Measurements from ENCODE around the gene SYNE3. TPM values are rescaled to one million over a fixed set of nuclear protein-coding genes. Genes with fewer than 3 reads are reported as not detected.

Gene SYNE3
- polyA plus RNA-seq, 1 donor (not counting 4 experiments of a cell fraction or from before 2014, with no cell fraction given) = 1.0 TPM

DNA sequence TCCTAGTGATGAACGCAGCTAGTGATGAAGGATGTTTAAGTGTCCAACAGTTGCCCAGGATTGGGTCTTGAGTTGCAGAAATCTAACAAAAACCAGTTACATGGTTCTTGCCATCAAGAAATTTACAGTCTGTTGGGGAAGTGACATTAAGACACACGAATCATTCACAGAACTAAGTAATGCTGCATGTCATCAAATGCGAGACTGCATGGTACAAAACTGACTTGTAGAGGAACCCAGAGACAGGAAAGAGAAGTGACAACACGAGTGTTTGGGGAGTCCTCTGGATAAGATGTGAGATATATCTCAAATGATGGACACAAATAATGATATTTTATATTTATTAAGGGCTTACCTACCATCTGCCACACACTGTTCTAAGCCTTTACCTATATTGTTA, 6.1 kb upstream of the SYNE3 start:
- TF ChIP-seq, protein P1, sequence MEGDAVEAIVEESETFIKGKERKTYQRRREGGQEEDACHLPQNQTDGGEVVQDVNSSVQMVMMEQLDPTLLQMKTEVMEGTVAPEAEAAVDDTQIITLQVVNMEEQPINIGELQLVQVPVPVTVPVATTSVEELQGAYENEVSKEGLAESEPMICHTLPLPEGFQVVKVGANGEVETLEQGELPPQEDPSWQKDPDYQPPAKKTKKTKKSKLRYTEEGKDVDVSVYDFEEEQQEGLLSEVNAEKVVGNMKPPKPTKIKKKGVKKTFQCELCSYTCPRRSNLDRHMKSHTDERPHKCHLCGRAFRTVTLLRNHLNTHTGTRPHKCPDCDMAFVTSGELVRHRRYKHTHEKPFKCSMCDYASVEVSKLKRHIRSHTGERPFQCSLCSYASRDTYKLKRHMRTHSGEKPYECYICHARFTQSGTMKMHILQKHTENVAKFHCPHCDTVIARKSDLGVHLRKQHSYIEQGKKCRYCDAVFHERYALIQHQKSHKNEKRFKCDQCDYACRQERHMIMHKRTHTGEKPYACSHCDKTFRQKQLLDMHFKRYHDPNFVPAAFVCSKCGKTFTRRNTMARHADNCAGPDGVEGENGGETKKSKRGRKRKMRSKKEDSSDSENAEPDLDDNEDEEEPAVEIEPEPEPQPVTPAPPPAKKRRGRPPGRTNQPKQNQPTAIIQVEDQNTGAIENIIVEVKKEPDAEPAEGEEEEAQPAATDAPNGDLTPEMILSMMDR (optimal IDR thresholded peaks at IDR 0.05 in 1 of 3, IDR thresholded peaks at IDR 0.05 in 1 of 3, conservative IDR thresholded peaks at IDR 0.05 in 1 of 3; ENCODE audit: extremely low read depth in 1 of 3, insufficient read depth in 2 of 3, low read length in 3 of 3) = no peak
- no peak for TF ChIP-seq EZH2 (IDR thresholded peaks at IDR 0.05; ENCODE audit: low read length)
- peak overlapping the region; percentile 83 for H3K4me2 ChIP-seq (ENCODE audit: control insufficient read depth, extremely low read depth, insufficient read depth, low read depth, low read length)

DNA sequence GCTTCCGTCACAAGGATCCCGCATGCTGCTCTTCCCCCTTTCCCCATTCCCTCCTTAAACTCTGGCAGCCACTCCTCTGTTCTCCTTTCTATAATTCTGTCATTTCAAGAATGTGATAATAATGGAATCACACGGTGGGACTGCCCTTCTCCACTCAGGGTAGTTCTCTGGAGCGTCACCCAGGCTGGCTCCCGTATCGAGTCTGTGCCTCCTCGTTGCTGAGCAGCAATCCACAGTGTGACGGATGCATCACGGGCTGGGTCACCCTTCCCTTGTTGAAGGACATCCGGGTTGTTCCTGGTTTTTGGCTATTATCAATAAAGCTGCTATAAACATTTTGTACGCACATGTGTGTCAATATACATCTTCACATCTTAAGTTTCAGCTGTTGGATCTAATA, 5.7 kb upstream of the SYNE3 start:
- Histone ChIP-seq H3K4me1 (ENCODE audit: control insufficient read depth, extremely low read depth, insufficient read depth, low read length) (peaks cover 58% of the 10 kb centered on the region), H3K4me2 (ENCODE audit: control insufficient read depth, extremely low read depth, insufficient read depth, low read depth, low read length) (no peak overlapping the region), H3K9me3 (ENCODE audit: control insufficient read depth, low read depth, low read length) (no peaks in the 10 kb centered on the region), H3K4me3 (ENCODE audit: control insufficient read depth in 2 of 3, extremely low read depth in 1 of 3, insufficient read depth in 2 of 3, low read depth in 1 of 3, low read length in 3 of 3) (no peak overlapping the region), H3K27me3 (ENCODE audit: control insufficient read depth, extremely low read depth, insufficient read depth, low read length) (no peaks in the 10 kb centered on the region), H3K9me1 (ENCODE audit: control insufficient read depth, extremely low read depth, insufficient read depth, low read length) (no peaks in the 10 kb centered on the region), H3K9ac (ENCODE audit: control insufficient read depth, extremely low read depth, insufficient read depth, low read length) (no peak overlapping the region), H3K79me2 (ENCODE audit: control insufficient read depth, insufficient read depth, low read length) (no peaks in the 10 kb centered on the region), H3K27ac (ENCODE audit: control insufficient read depth, insufficient read depth, low read length) (no peak overlapping the region), H3K36me3 (ENCODE audit: control insufficient read depth in 2 of 2, extremely low read depth in 1 of 2, insufficient read depth in 2 of 2, low read length in 2 of 2) (no peaks in the 10 kb centered on the region), H2AFZ (ENCODE audit: control insufficient read depth, low read length) (no peak overlapping the region), H4K20me1 (ENCODE audit: control insufficient read depth, extremely low read depth, insufficient read depth, low read length) (no peaks in the 10 kb centered on the region)
- no peak for TF ChIP-seq EZH2 (IDR thresholded peaks at IDR 0.05; ENCODE audit: low read length)
- TF ChIP-seq, protein P1 (optimal IDR thresholded peaks at IDR 0.05 in 1 of 3, IDR thresholded peaks at IDR 0.05 in 1 of 3, conservative IDR thresholded peaks at IDR 0.05 in 1 of 3; ENCODE audit: extremely low read depth in 1 of 3, insufficient read depth in 2 of 3, low read length in 3 of 3) = no peak
- DNase-seq (ENCODE audit: low read depth, low spot score) (no peak), FAIRE-seq (no peak)
- dilution Hi-C loops (cut with MboI; ENCODE audit: extremely low pct_ligation_motif_present, low sequenced_read_pairs) = no loop called here

More for the DNA sequence above, 6.1 kb upstream of the SYNE3 start:
- H3K79me2 ChIP-seq (ENCODE audit: control insufficient read depth, insufficient read depth, low read length) = no peaks in the 10 kb centered on the region
- dilution Hi-C loops (cut with MboI; ENCODE audit: extremely low pct_ligation_motif_present, low sequenced_read_pairs) = no loop called here
- no peak overlapping the region for H3K4me3 ChIP-seq (ENCODE audit: control insufficient read depth in 2 of 3, extremely low read depth in 1 of 3, insufficient read depth in 2 of 3, low read depth in 1 of 3, low read length in 3 of 3)
- no peaks in the 10 kb centered on the region for H3K9me1 ChIP-seq (ENCODE audit: control insufficient read depth, extremely low read depth, insufficient read depth, low read length)
- no peak overlapping the region for H3K9ac ChIP-seq (ENCODE audit: control insufficient read depth, extremely low read depth, insufficient read depth, low read length)
- peaks cover 56% of the 10 kb centered on the region for H3K4me1 ChIP-seq (ENCODE audit: control insufficient read depth, extremely low read depth, insufficient read depth, low read length)
- no peak for FAIRE-seq
- DNase-seq (ENCODE audit: low read depth, low spot score) = no peak
- no peaks in the 10 kb centered on the region for H3K36me3 ChIP-seq (ENCODE audit: control insufficient read depth in 2 of 2, extremely low read depth in 1 of 2, insufficient read depth in 2 of 2, low read length in 2 of 2)
- no peak overlapping the region for H2AFZ ChIP-seq (ENCODE audit: control insufficient read depth, low read length)
- no peaks in the 10 kb centered on the region for H3K27me3 ChIP-seq (ENCODE audit: control insufficient read depth, extremely low read depth, insufficient read depth, low read length)
- no peaks in the 10 kb centered on the region for H3K9me3 ChIP-seq (ENCODE audit: control insufficient read depth, low read depth, low read length)
- no peak overlapping the region for H3K27ac ChIP-seq (ENCODE audit: control insufficient read depth, insufficient read depth, low read length)
- H4K20me1 ChIP-seq (ENCODE audit: control insufficient read depth, extremely low read depth, insufficient read depth, low read length) = no peaks in the 10 kb centered on the region
